Prostate gland (tissue), 2 donors: ENCODE measurements around the gene CDR2L.

Experiments used
- CTCF ChIP-seq, 4 experiments: fragments of 200-600 bp in 2 of 4; fragments of 450-650 bp in 2 of 4; sonication (generic) in 2 of 4; IDR thresholded peaks; 1 replicate in 3 of 4; 2 replicates in 1 of 4; pipeline ENCODE4 v1.5.1; 2016 to 2019; ENCODE audit warnings: antibody characterized with exemption in 4 of 4, mild to moderate bottlenecking in 2 of 4, moderate library complexity in 2 of 4
- POLR2A ChIP-seq: fragments of 450-650 bp; IDR thresholded peaks from one replicate; pipeline ENCODE4 v1.6.1; 2016; ENCODE audit warnings: antibody characterized with exemption, mild to moderate bottlenecking

- TF ChIP-seq CTCF (IDR thresholded peaks at IDR 0.05) (no peak), POLR2A (no peak)
Measured at GRCh38 chr17:74963656-74964055, 23.8 kb upstream of the CDR2L start.
